Activated T-helper 1 cell treated with Interleukin-2 at 50 U/mL for 16 hours (primary cell): Measurements from ENCODE around the gene NFASC.

Experiments
- DNase-seq: peaks from one replicate; pipeline ENCODE4 v3.0.0-alpha.2; 2020; ENCODE audit warnings: low read depth

The NFASC gene

GRCh38 chr1:204889681-204890383 is 19.2 kb downstream of the NFASC start:
- DNase-seq, result no peak

- DNase-seq, result no peak
These were observed 21.2 kb downstream of the NFASC start for GRCh38 chr1:204891860-204892259.

- DNase-seq, result no peak
These were observed 23.4 kb downstream of the NFASC start for GRCh38 chr1:204894031-204894430.

GRCh38 chr1:204894606-204895005 is 23.9 kb downstream of the NFASC start:
- no peak for DNase-seq

- no peak for DNase-seq
These were observed 25.4 kb downstream of the NFASC start for GRCh38 chr1:204896023-204896422.

GRCh38 chr1:204896787-204897469 is 26.3 kb downstream of the NFASC start:
- no peak for DNase-seq

- no peak for DNase-seq
These were observed 30.1 kb downstream of the NFASC start for GRCh38 chr1:204900721-204901120.

GRCh38 chr1:204902671-204903070 is 32.0 kb downstream of the NFASC start:
- DNase-seq, result no peak

GRCh38 chr1:204904228-204904810 is 33.7 kb downstream of the NFASC start:
- DNase-seq, result no peak

GRCh38 chr1:204909109-204909508 is 38.4 kb downstream of the NFASC start:
- DNase-seq, result no peak

- DNase-seq, result no peak
These were observed 45.3 kb downstream of the NFASC start for GRCh38 chr1:204915861-204916495.

GRCh38 chr1:204917802-204918201 is 47.1 kb downstream of the NFASC start:
- no peak for DNase-seq

- no peak for DNase-seq
These were observed 49.8 kb downstream of the NFASC start for GRCh38 chr1:204920511-204920910.

GRCh38 chr1:204920967-204921366 is 50.3 kb downstream of the NFASC start:
- no peak for DNase-seq

- no peak for DNase-seq
These were observed 51.3 kb downstream of the NFASC start for GRCh38 chr1:204921855-204922516.

- DNase-seq, result no peak
These were observed 52.5 kb downstream of the NFASC start for GRCh38 chr1:204923201-204923600.

GRCh38 chr1:204923626-204924012 is 53.0 kb downstream of the NFASC start:
- no peak for DNase-seq

- DNase-seq, result no peak
These were observed 53.5 kb downstream of the NFASC start for GRCh38 chr1:204924013-204924759.

GRCh38 chr1:204925701-204926100 is 55.0 kb downstream of the NFASC start:
- DNase-seq, result no peak

- no peak for DNase-seq
These were observed 57.3 kb downstream of the NFASC start for GRCh38 chr1:204927673-204928641.
